ENCODE measurements around the gene AP1S1. TPM values are rescaled to one million over a fixed set of nuclear protein-coding genes. Genes with fewer than 3 reads are reported as not detected.

Gene AP1S1
- total and polyA plus RNA-seq, 12 donors: 7.8 to 33.1 (median 11.4) TPM

GRCh38 chr7:101174322-101174854 lies 20.1 kb downstream of the AP1S1 start:
- TF ChIP-seq, protein P1, sequence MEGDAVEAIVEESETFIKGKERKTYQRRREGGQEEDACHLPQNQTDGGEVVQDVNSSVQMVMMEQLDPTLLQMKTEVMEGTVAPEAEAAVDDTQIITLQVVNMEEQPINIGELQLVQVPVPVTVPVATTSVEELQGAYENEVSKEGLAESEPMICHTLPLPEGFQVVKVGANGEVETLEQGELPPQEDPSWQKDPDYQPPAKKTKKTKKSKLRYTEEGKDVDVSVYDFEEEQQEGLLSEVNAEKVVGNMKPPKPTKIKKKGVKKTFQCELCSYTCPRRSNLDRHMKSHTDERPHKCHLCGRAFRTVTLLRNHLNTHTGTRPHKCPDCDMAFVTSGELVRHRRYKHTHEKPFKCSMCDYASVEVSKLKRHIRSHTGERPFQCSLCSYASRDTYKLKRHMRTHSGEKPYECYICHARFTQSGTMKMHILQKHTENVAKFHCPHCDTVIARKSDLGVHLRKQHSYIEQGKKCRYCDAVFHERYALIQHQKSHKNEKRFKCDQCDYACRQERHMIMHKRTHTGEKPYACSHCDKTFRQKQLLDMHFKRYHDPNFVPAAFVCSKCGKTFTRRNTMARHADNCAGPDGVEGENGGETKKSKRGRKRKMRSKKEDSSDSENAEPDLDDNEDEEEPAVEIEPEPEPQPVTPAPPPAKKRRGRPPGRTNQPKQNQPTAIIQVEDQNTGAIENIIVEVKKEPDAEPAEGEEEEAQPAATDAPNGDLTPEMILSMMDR (IDR thresholded peaks at IDR 0.05): no peak
- no peaks in the 10 kb centered on the region for H3K36me3 ChIP-seq
- peaks cover 45 to 100% (median 100%) of the 10 kb centered on the region in 7 donors for H3K27me3 ChIP-seq
- H3K27ac ChIP-seq: no peak overlapping the region
- no peaks in the 10 kb centered on the region for H3K9me3 ChIP-seq
- peaks cover 7 to 44% (median 27%) of the 10 kb centered on the region in 9 donors for H3K4me1 ChIP-seq
- no peak overlapping the region for H3K4me3 ChIP-seq
- intact Hi-C loops (cut with DNase I): loop anchor here in 1 of 10 donors (10.0 kb wide), 1 partner anchor 110 kb away; no protein-coding TSS in a partner anchor
- ATAC-seq (no peak), DNase-seq (no peak)
- 2 to 4% methylated on average over 28 of the region's 28 CpGs for WGBS, 2 donors

GRCh38 chr7:101175664-101176063 lies 21.4 kb downstream of the AP1S1 start:
- DNase-seq (no peak), ATAC-seq (no peak)
- 34 to 38% methylated on average over 3 of the region's 3 CpGs for WGBS, 2 donors
- H3K27me3 ChIP-seq: peaks cover 48 to 100% (median 100%) of the 10 kb centered on the region in 7 donors
- intact Hi-C loops (cut with DNase I): loop anchor here in 1 of 10 donors (10.0 kb wide), 1 partner anchor 109 kb away; no protein-coding TSS in a partner anchor
- no peak overlapping the region for H3K4me3 ChIP-seq
- no peak overlapping the region for H3K27ac ChIP-seq
- H3K36me3 ChIP-seq: no peaks in the 10 kb centered on the region
- TF ChIP-seq, protein P1 (IDR thresholded peaks at IDR 0.05): no peak
- peaks cover 7 to 39% (median 32%) of the 10 kb centered on the region in 9 donors for H3K4me1 ChIP-seq
- no peaks in the 10 kb centered on the region for H3K9me3 ChIP-seq

GRCh38 chr7:101177644-101178043 lies 23.4 kb downstream of the AP1S1 start:
- intact Hi-C loops (cut with DNase I): loop anchor here in 1 of 10 donors (10.0 kb wide), 1 partner anchor 107 kb away; no protein-coding TSS in a partner anchor
- Histone ChIP-seq H3K4me3 (no peak overlapping the region), H3K36me3 (no peaks in the 10 kb centered on the region), H3K27me3 (peaks cover 35 to 100% (median 97%) of the 10 kb centered on the region in 7 donors), H3K27ac (no peak overlapping the region), H3K4me1 (peaks cover 2 to 28% (median 22%) of the 10 kb centered on the region in 9 donors), H3K9me3 (no peaks in the 10 kb centered on the region)
- ATAC-seq (no peak), DNase-seq (no peak)
- 53 to 81% methylated on average over 2 of the region's 2 CpGs for WGBS, 2 donors
- TF ChIP-seq, protein P1 (IDR thresholded peaks at IDR 0.05): no peak

- DNase-seq: no peak
- no peaks in the 10 kb centered on the region for H3K36me3 ChIP-seq
- H3K4me1 ChIP-seq: peaks cover 0 to 16% (median 11%) of the 10 kb centered on the region in 9 donors
- H3K27me3 ChIP-seq: peaks cover 26 to 99% (median 94%) of the 10 kb centered on the region in 7 donors
- WGBS, 2 donors: 2 to 3% methylated on average over 16 to 20 of the region's 20 CpGs
- intact Hi-C loops (cut with DNase I): loop anchor here in 1 of 10 donors (10.0 kb wide), 1 partner anchor 106 kb away; no protein-coding TSS in a partner anchor
- TF ChIP-seq, protein P1 (IDR thresholded peaks at IDR 0.05): no peak
- H3K27ac ChIP-seq: no peak overlapping the region
- no peaks in the 10 kb centered on the region for H3K9me3 ChIP-seq
- no peak for ATAC-seq
- H3K4me3 ChIP-seq: no peak overlapping the region
Measured at GRCh38 chr7:101179117-101179516, 24.8 kb downstream of the AP1S1 start.
